ENCODE data around the gene YIPF6.

DNA sequence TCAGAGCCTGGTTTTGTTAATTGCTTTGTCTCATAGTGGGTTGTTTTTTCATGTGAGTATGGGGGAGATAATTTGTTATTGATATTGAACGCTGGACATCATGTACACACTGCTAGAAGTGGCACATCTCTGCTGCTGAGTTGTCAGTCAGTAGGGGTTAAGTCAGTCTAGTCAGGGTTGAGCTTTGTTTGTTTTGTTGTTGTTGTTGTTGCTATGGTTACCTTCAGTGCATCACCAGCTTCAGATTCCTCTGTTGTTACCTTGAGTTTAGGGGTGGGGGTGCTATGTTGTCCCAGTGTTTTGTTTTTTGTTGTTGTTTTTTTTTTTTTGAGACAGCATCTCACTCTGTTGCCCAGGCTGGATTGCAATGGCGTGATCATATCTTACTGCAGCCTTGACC lies 9.9 kb downstream of the YIPF6 start:
- TF ChIP-seq POLR2A (IDR thresholded peaks at IDR 0.05) = no peak
- TF ChIP-seq, protein P1, sequence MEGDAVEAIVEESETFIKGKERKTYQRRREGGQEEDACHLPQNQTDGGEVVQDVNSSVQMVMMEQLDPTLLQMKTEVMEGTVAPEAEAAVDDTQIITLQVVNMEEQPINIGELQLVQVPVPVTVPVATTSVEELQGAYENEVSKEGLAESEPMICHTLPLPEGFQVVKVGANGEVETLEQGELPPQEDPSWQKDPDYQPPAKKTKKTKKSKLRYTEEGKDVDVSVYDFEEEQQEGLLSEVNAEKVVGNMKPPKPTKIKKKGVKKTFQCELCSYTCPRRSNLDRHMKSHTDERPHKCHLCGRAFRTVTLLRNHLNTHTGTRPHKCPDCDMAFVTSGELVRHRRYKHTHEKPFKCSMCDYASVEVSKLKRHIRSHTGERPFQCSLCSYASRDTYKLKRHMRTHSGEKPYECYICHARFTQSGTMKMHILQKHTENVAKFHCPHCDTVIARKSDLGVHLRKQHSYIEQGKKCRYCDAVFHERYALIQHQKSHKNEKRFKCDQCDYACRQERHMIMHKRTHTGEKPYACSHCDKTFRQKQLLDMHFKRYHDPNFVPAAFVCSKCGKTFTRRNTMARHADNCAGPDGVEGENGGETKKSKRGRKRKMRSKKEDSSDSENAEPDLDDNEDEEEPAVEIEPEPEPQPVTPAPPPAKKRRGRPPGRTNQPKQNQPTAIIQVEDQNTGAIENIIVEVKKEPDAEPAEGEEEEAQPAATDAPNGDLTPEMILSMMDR (IDR thresholded peaks at IDR 0.05 in 8 of 11, conservative IDR thresholded peaks at IDR 0.05 in 3 of 11) = no peak
